Activated T-cell treated with anti-CD3 and anti-CD28 coated beads, Interleukin-2, amount 50 U/mL, for 24 hours (primary cell): ENCODE data around the gene KRT7.
"Not testable (repeated sequence)": the region's sequence is repeated elsewhere in the genome, so short reads cannot be mapped to it uniquely, and the experiment has no call there.

ENCODE experiments used
- DNase-seq: peaks from one replicate; pipeline ENCODE4 v3.0.0-alpha.2; 2020
- H3K27ac Mint-ChIP-seq: 2 replicates; pipeline ENCODE4 v1.8.0; 2020; ENCODE audit warnings: mild to moderate bottlenecking, mixed read lengths
- H3K27me3 Mint-ChIP-seq: 2 replicates; pipeline ENCODE4 v1.8.0; 2020; ENCODE audit warnings: mixed read lengths
- H3K36me3 Mint-ChIP-seq: 2 replicates; pipeline ENCODE4 v1.8.0; 2020; ENCODE audit warnings: low read depth, mixed read lengths
- H3K4me1 Mint-ChIP-seq: 2 replicates; pipeline ENCODE4 v1.8.0; 2020; ENCODE audit warnings: low read depth, mixed read lengths
- H3K4me3 Mint-ChIP-seq: 2 replicates; pipeline ENCODE4 v1.8.0; 2020; ENCODE audit warnings: mild to moderate bottlenecking, moderate library complexity, mixed read lengths
- H3K9me3 Mint-ChIP-seq: 2 replicates; pipeline ENCODE4 v1.8.0; 2020; ENCODE audit warnings: mixed read lengths

KRT7 gene

GRCh38 chr12:52239767-52240166, 6.7 kb downstream of the KRT7 start:
- Mint-ChIP-seq H3K4me3 (no peak overlapping the region), H3K4me1 (peaks cover 16% of the 10 kb centered on the region), H3K27me3 (peaks cover 19% of the 10 kb centered on the region), H3K27ac (no peak overlapping the region), H3K9me3 (no peaks in the 10 kb centered on the region), H3K36me3 (no peaks in the 10 kb centered on the region)
- no peak for DNase-seq

- peaks cover 16% of the 10 kb centered on the region for H3K4me1 Mint-ChIP-seq
- H3K27ac Mint-ChIP-seq, DNase-seq, H3K4me3 Mint-ChIP-seq, H3K36me3 Mint-ChIP-seq, H3K9me3 Mint-ChIP-seq: not testable (repeated sequence)
- peaks cover 15% of the 10 kb centered on the region for H3K27me3 Mint-ChIP-seq
Measured at GRCh38 chr12:52240247-52240646, 7.2 kb downstream of the KRT7 start.

- H3K27ac Mint-ChIP-seq = no peak overlapping the region
- no peaks in the 10 kb centered on the region for H3K9me3 Mint-ChIP-seq
- peaks cover 17% of the 10 kb centered on the region for H3K4me1 Mint-ChIP-seq
- no peak for DNase-seq
- H3K36me3 Mint-ChIP-seq = no peaks in the 10 kb centered on the region
- no peak overlapping the region for H3K4me3 Mint-ChIP-seq
- peaks cover 7% of the 10 kb centered on the region for H3K27me3 Mint-ChIP-seq
Measured at GRCh38 chr12:52241205-52241842, 8.3 kb downstream of the KRT7 start.

- no peak overlapping the region for H3K27ac Mint-ChIP-seq
- H3K9me3 Mint-ChIP-seq = no peaks in the 10 kb centered on the region
- H3K27me3 Mint-ChIP-seq = peaks cover 9% of the 10 kb centered on the region
- no peak overlapping the region for H3K4me3 Mint-ChIP-seq
- H3K4me1 Mint-ChIP-seq = peaks cover 18% of the 10 kb centered on the region
- H3K36me3 Mint-ChIP-seq = no peaks in the 10 kb centered on the region
- no peak for DNase-seq
Measured at GRCh38 chr12:52242442-52243258, 9.6 kb downstream of the KRT7 start.

GRCh38 chr12:52243259-52243855, 10.3 kb downstream of the KRT7 start:
- H3K4me1 Mint-ChIP-seq = peaks cover 18% of the 10 kb centered on the region
- H3K4me3 Mint-ChIP-seq = no peak overlapping the region
- H3K9me3 Mint-ChIP-seq = no peaks in the 10 kb centered on the region
- DNase-seq = no peak
- H3K36me3 Mint-ChIP-seq = no peaks in the 10 kb centered on the region
- H3K27ac Mint-ChIP-seq = peak overlapping the region; percentile 88
- H3K27me3 Mint-ChIP-seq = peaks cover 15% of the 10 kb centered on the region

GRCh38 chr12:52243856-52244614, 11.0 kb downstream of the KRT7 start:
- Mint-ChIP-seq H3K9me3 (no peaks in the 10 kb centered on the region), H3K36me3 (no peaks in the 10 kb centered on the region), H3K27ac (peak overlapping the region; percentile 88), H3K27me3 (peaks cover 21% of the 10 kb centered on the region), H3K4me1 (peaks cover 18% of the 10 kb centered on the region), H3K4me3 (peak overlapping the region; percentile 44)
- DNase-seq = peak; percentile 72

- Mint-ChIP-seq H3K4me3 (peak overlapping the region; percentile 44), H3K27me3 (peaks cover 26% of the 10 kb centered on the region), H3K36me3 (no peaks in the 10 kb centered on the region), H3K27ac (peak overlapping the region; percentile 88), H3K9me3 (no peaks in the 10 kb centered on the region), H3K4me1 (peaks cover 18% of the 10 kb centered on the region)
- no peak for DNase-seq
Measured at GRCh38 chr12:52244615-52244994, 11.6 kb downstream of the KRT7 start.

GRCh38 chr12:52245259-52245961, 12.4 kb downstream of the KRT7 start:
- Mint-ChIP-seq H3K9me3 (no peaks in the 10 kb centered on the region), H3K4me1 (peaks cover 22% of the 10 kb centered on the region), H3K27me3 (peaks cover 32% of the 10 kb centered on the region), H3K27ac (no peak overlapping the region), H3K4me3 (no peak overlapping the region), H3K36me3 (no peaks in the 10 kb centered on the region)
- no peak for DNase-seq

- no peak for DNase-seq
- no peaks in the 10 kb centered on the region for H3K9me3 Mint-ChIP-seq
- H3K4me3 Mint-ChIP-seq = no peak overlapping the region
- no peak overlapping the region for H3K27ac Mint-ChIP-seq
- no peaks in the 10 kb centered on the region for H3K36me3 Mint-ChIP-seq
- peaks cover 23% of the 10 kb centered on the region for H3K4me1 Mint-ChIP-seq
- H3K27me3 Mint-ChIP-seq = peaks cover 35% of the 10 kb centered on the region
Measured at GRCh38 chr12:52245962-52246569, 13.0 kb downstream of the KRT7 start.

GRCh38 chr12:52246720-52247621, 13.9 kb downstream of the KRT7 start:
- Mint-ChIP-seq H3K4me3 (no peak overlapping the region), H3K27ac (no peak overlapping the region), H3K4me1 (peaks cover 32% of the 10 kb centered on the region), H3K9me3 (no peaks in the 10 kb centered on the region), H3K27me3 (peaks cover 42% of the 10 kb centered on the region), H3K36me3 (no peaks in the 10 kb centered on the region)
- no peak for DNase-seq

GRCh38 chr12:52247622-52248540, 14.8 kb downstream of the KRT7 start:
- peaks cover 42% of the 10 kb centered on the region for H3K27me3 Mint-ChIP-seq
- H3K36me3 Mint-ChIP-seq = no peaks in the 10 kb centered on the region
- peaks cover 34% of the 10 kb centered on the region for H3K4me1 Mint-ChIP-seq
- peak; percentile 20 for DNase-seq
- no peaks in the 10 kb centered on the region for H3K9me3 Mint-ChIP-seq
- H3K4me3 Mint-ChIP-seq = no peak overlapping the region
- no peak overlapping the region for H3K27ac Mint-ChIP-seq
